DOHH2 (cell line): Measurements from ENCODE around the gene LAMC3.

ENCODE experiments used
- H3F3A ChIP-seq: fragments of 200-600 bp; sonication (generic), shearing (Covaris generic); 2 replicates; pipeline ENCODE4 v1.6.0; 2016; ENCODE audit warnings: antibody characterized with exemption, mild to moderate bottlenecking; ENCODE audit not compliant: control insufficient read depth, insufficient read depth
- H3K27ac ChIP-seq: fragments of 200-600 bp; sonication (generic); 2 replicates; pipeline ENCODE4 v1.5.1; 2014; ENCODE audit warnings: low read depth, mild to moderate bottlenecking, low read length, moderate library complexity
- H3K27me3 ChIP-seq: fragments of 200-600 bp; sonication (generic); 2 replicates; pipeline ENCODE4 v1.6.1; 2014; ENCODE audit warnings: mild to moderate bottlenecking, low read length, mixed read lengths; ENCODE audit not compliant: control insufficient read depth
- H3K36me3 ChIP-seq: fragments of 200-600 bp; sonication (generic); 2 replicates; pipeline ENCODE4 v1.6.1; 2014; ENCODE audit warnings: mild to moderate bottlenecking, low read length, moderate library complexity, mixed read lengths; ENCODE audit not compliant: control insufficient read depth
- H3K4me1 ChIP-seq: fragments of 200-600 bp; sonication (generic); 2 replicates; pipeline ENCODE4 v1.6.1; 2014; ENCODE audit warnings: mild to moderate bottlenecking, low read length, mixed read lengths; ENCODE audit not compliant: control insufficient read depth
- H3K4me2 ChIP-seq: fragments of 200-600 bp; sonication (generic); 2 replicates; pipeline ENCODE4 v1.6.0; 2014; ENCODE audit warnings: mild to moderate bottlenecking, low read length, moderate library complexity
- H3K4me3 ChIP-seq: fragments of 200-600 bp; sonication (generic); 2 replicates; pipeline ENCODE4 v1.5.1; 2014; ENCODE audit warnings: mild to moderate bottlenecking, low read length, mixed read lengths
- H3K79me2 ChIP-seq: fragments of 200-600 bp; sonication (generic); 2 replicates; pipeline ENCODE4 v1.6.1; 2014; ENCODE audit warnings: mild to moderate bottlenecking, low read length, mixed read lengths; ENCODE audit not compliant: control insufficient read depth
- H3K9me2 ChIP-seq: fragments of 200-600 bp; sonication (generic); replicated peaks from 2 replicates; pipeline ENCODE4 v1.6.1; 2014; ENCODE audit warnings: mild to moderate bottlenecking, low read length, mixed read lengths; ENCODE audit not compliant: control insufficient read depth
- H3K9me3 ChIP-seq: fragments of 200-600 bp; sonication (generic); 2 replicates; pipeline ENCODE4 v1.6.1; 2014; ENCODE audit warnings: antibody characterized with exemption, low read length, mixed read lengths; ENCODE audit not compliant: control insufficient read depth, insufficient read depth
- H4K20me1 ChIP-seq: fragments of 200-600 bp; sonication (generic); 2 replicates; pipeline ENCODE4 v1.6.0; 2014; ENCODE audit warnings: low read depth, mild to moderate bottlenecking, antibody characterized with exemption, low read length, moderate library complexity; ENCODE audit not compliant: control insufficient read depth, insufficient read depth
- EZH2phosphoT487 ChIP-seq: fragments of 200-600 bp; sonication (generic); IDR thresholded peaks from 2 replicates; pipeline ENCODE4 v1.6.1; 2017; ENCODE audit warnings: borderline replicate concordance, mild to moderate bottlenecking, antibody characterized with exemption, low read length, moderate library complexity, mixed read lengths
- TF ChIP-seq, protein P1 (sequence below): fragments of 200-600 bp; sonication (generic); IDR thresholded peaks from one replicate; pipeline ENCODE4 v1.5.1; 2014; ENCODE audit warnings: antibody characterized with exemption, mild to moderate bottlenecking, low read depth, low read length; ENCODE audit not compliant: poor library complexity, severe bottlenecking

LAMC3 gene

DNA sequence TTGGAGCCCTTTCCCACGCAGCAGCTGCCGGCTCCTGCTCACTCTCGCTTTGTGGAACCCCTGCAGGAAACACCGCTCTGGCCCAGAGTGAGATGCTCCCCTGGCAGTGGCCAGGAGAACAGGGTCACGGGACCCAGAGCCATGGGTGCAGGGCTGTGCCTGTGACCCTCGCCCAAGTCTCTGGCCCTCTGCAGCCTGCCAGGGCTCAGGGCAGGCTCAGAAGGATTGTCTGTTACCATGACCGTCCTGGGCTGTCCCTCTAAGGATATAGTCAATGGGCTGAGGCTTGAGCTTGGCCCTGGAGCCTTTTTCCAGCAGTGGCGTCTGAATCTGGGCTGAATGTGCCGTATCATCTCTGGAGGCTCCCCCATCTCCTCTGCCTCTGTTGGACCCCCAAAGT lies 58.7 kb downstream of the LAMC3 start:
- Histone ChIP-seq H3K4me2 (no peak overlapping the region), H4K20me1 (no peaks in the 10 kb centered on the region), H3K4me3 (no peak overlapping the region), H3K9me3 (no peaks in the 10 kb centered on the region), H3F3A (no peaks in the 10 kb centered on the region), H3K36me3 (no peaks in the 10 kb centered on the region), H3K9me2 (no peaks in the 10 kb centered on the region), H3K27ac (no peak overlapping the region), H3K27me3 (no peaks in the 10 kb centered on the region), H3K79me2 (no peaks in the 10 kb centered on the region), H3K4me1 (no peaks in the 10 kb centered on the region)
- TF ChIP-seq EZH2phosphoT487: no peak
- TF ChIP-seq, protein P1, sequence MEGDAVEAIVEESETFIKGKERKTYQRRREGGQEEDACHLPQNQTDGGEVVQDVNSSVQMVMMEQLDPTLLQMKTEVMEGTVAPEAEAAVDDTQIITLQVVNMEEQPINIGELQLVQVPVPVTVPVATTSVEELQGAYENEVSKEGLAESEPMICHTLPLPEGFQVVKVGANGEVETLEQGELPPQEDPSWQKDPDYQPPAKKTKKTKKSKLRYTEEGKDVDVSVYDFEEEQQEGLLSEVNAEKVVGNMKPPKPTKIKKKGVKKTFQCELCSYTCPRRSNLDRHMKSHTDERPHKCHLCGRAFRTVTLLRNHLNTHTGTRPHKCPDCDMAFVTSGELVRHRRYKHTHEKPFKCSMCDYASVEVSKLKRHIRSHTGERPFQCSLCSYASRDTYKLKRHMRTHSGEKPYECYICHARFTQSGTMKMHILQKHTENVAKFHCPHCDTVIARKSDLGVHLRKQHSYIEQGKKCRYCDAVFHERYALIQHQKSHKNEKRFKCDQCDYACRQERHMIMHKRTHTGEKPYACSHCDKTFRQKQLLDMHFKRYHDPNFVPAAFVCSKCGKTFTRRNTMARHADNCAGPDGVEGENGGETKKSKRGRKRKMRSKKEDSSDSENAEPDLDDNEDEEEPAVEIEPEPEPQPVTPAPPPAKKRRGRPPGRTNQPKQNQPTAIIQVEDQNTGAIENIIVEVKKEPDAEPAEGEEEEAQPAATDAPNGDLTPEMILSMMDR: no peak

DNA sequence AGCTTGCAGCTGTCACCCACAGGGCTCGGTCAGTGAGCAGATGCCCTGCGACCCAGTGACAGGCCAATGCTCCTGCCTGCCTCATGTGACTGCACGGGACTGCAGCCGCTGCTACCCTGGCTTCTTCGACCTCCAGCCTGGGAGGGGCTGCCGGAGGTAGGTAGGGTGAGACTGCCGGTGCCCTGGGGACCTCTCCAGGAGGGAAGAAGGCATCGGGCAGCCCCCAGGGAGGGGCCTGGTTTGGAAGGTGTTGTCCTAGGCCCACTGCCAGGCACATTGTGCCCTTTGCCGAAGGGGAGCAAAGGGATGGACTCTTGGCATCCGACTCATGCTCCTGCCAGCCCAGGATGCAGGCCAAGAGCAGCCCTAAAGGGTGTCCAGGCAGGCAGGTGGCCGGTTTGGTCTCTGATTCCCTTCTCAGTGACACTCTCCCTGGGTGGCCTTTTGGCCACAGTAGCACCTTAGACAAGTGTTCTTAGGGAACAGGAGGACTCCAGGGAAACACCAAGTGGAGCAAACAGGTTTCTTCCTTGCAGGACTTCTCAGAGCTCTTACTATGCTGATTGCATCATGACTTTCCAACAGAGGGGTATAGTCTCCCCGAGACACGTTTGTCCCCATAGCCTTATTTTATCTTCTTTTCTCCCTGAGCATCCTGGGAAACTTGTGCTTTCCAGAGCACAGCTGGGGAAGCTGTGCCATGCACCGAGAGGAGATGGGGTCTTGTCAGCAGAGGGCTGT lies 59.3 kb downstream of the LAMC3 start:
- H3K36me3 ChIP-seq: no peaks in the 10 kb centered on the region
- no peak for TF ChIP-seq EZH2phosphoT487
- TF ChIP-seq, protein P1: no peak

DNA sequence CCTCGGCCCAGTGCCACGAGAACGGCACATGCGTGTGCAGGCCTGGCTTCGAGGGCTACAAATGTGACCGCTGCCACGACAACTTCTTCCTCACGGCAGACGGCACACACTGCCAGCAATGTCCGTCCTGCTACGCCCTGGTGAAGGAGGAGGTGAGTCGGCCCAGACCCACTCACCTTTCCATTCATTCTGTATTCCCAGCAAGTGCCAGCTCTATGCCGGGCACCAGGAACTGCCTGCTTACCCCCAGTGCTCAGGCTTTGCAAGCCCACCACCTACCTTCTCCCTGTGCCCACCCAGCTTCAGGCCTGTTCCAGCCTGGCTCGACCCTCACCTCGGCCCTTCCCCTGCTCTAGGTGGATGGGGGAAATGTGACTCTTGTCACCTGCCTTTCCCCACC lies 60.7 kb downstream of the LAMC3 start:
- no peaks in the 10 kb centered on the region for H3F3A ChIP-seq
- H3K27ac ChIP-seq: no peak overlapping the region
- no peak overlapping the region for H3K4me2 ChIP-seq
- TF ChIP-seq, protein P1: no peak
- TF ChIP-seq EZH2phosphoT487: no peak
- no peak overlapping the region for H3K4me3 ChIP-seq
- no peaks in the 10 kb centered on the region for H3K9me2 ChIP-seq
- no peaks in the 10 kb centered on the region for H3K36me3 ChIP-seq
- H4K20me1 ChIP-seq: no peaks in the 10 kb centered on the region
- H3K27me3 ChIP-seq: no peaks in the 10 kb centered on the region
- no peaks in the 10 kb centered on the region for H3K4me1 ChIP-seq
- H3K9me3 ChIP-seq: no peaks in the 10 kb centered on the region
- no peaks in the 10 kb centered on the region for H3K79me2 ChIP-seq

More for the DNA sequence above, 59.3 kb downstream of the LAMC3 start:
- Histone ChIP-seq H4K20me1 (no peaks in the 10 kb centered on the region), H3K27ac (no peak overlapping the region), H3K27me3 (no peaks in the 10 kb centered on the region), H3K9me2 (no peaks in the 10 kb centered on the region), H3K4me3 (no peak overlapping the region), H3K9me3 (no peaks in the 10 kb centered on the region), H3K4me1 (no peaks in the 10 kb centered on the region), H3K4me2 (no peak overlapping the region), H3K79me2 (no peaks in the 10 kb centered on the region), H3F3A (no peaks in the 10 kb centered on the region)
